ENCODE results near the gene MANBA. TPM values are rescaled to one million over a fixed set of nuclear protein-coding genes. Genes with fewer than 3 reads are reported as not detected.
"Not testable (repeated sequence)": the region's sequence is repeated elsewhere in the genome, so short reads cannot be mapped to it uniquely, and the experiment has no call there.

Gene MANBA
- total and polyA plus RNA-seq, 2 of the 13 experiments (the other 11 are each of a cell fraction or from before 2014, with no cell fraction given) = 11.7 to 33.3 TPM

DNA sequence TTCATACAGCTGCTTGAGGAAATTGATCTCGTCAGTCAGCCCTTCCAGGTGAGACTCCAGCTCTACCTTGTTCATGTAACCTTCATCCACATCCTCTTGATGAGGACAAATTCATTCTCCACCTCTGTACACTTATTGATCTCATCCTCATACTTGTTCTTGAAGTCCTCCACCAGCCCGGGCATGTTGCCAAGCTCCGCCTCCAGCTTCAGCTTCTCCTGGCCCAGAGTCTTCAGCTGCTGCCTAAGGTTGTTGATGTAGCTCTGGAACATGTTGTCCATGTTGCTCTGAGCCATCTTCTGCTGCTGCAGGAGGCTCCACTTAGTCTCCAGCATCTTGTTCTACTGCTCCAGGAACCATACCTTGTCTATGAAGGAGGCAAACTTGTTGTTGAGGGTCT lies 31.3 kb downstream of the MANBA start:
- H3K4me3 ChIP-seq (replicated peaks in 1 of 3; ENCODE audit: insufficient read depth in 1 of 3, low read depth in 2 of 3, low read length in 3 of 3); H3K79me2 ChIP-seq (ENCODE audit: insufficient read depth, low read length); in situ Hi-C loops (cut with HindIII; ENCODE audit: extremely low pct_ligation_motif_present, low pct_unique_long_range_greater_than_20kb); H3K36me3 ChIP-seq (replicated peaks in 1 of 2; ENCODE audit: control insufficient read depth in 1 of 2, insufficient read depth in 2 of 2, low read length in 2 of 2); intact Hi-C loops (cut with micrococcal nuclease; ENCODE audit: unreplicated experiment); H4K20me1 ChIP-seq (ENCODE audit: insufficient read depth, low read length); CTCF ChIA-PET (ENCODE audit: low intra/inter-chr PET ratio, low total read pairs); H3K4me2 ChIP-seq (ENCODE audit: low read depth, low read length); DNase-seq (ENCODE audit: low spot score); H3K9me3 ChIP-seq (ENCODE audit: low read length); BruUV-seq (replicated peaks); H3K9ac ChIP-seq (ENCODE audit: insufficient read depth, low read depth, low read length); H3K27ac ChIP-seq (ENCODE audit: extremely low read length, insufficient read depth, low read length); H2AFZ ChIP-seq (ENCODE audit: low read length); ATAC-seq; H3K27me3 ChIP-seq (ENCODE audit: control insufficient read depth in 1 of 2, insufficient read depth in 2 of 2, low read length in 2 of 2); FAIRE-seq: not testable (repeated sequence)
- peaks cover 34% of the 10 kb centered on the region for H3K4me1 ChIP-seq (ENCODE audit: insufficient read depth, low read length)
- 93% methylated on average over 3 of the region's 3 CpGs for WGBS (ENCODE audit: low lambda C conversion rate)
- POLR2A ChIA-PET = interaction anchor here (1.1 kb wide), 1 partner anchor 32 kb away, joined by 3 read pairs; no protein-coding TSS in a partner anchor

- in situ Hi-C loops (cut with HindIII; ENCODE audit: extremely low pct_ligation_motif_present, low pct_unique_long_range_greater_than_20kb); CTCF ChIA-PET (ENCODE audit: low intra/inter-chr PET ratio, low total read pairs): not testable (repeated sequence)
These were observed 33.8 kb downstream of the MANBA start for GRCh38 chr4:102726919-102727318.

GRCh38 chr4:102726068-102726467 lies 34.7 kb downstream of the MANBA start:
- no peaks in the 10 kb centered on the region; a peak in 1 of 5 replicates for H3K36me3 ChIP-seq (replicated peaks in 1 of 2; ENCODE audit: control insufficient read depth in 1 of 2, insufficient read depth in 2 of 2, low read length in 2 of 2)
- CTCF ChIA-PET (ENCODE audit: low intra/inter-chr PET ratio, low total read pairs) = no interaction called here
- no TSS peak for BruUV-seq (replicated peaks)
- peaks cover 24% of the 10 kb centered on the region for H3K4me1 ChIP-seq (ENCODE audit: insufficient read depth, low read length)
- H3K4me3 ChIP-seq (replicated peaks in 1 of 3; ENCODE audit: insufficient read depth in 1 of 3, low read depth in 2 of 3, low read length in 3 of 3) = no peak overlapping the region
- no peak overlapping the region for H3K9ac ChIP-seq (ENCODE audit: insufficient read depth, low read depth, low read length)
- H4K20me1 ChIP-seq (ENCODE audit: insufficient read depth, low read length) = no peaks in the 10 kb centered on the region
- peak; percentile 54; the same call in 2 of the 3 replicates for ATAC-seq
- FAIRE-seq = no peak
- intact Hi-C loops (cut with micrococcal nuclease; ENCODE audit: unreplicated experiment) (no loop called here), in situ Hi-C loops (cut with HindIII; ENCODE audit: extremely low pct_ligation_motif_present, low pct_unique_long_range_greater_than_20kb) (no loop called here)
- H3K4me2 ChIP-seq (ENCODE audit: low read depth, low read length) = no peak overlapping the region
- H3K9me3 ChIP-seq (ENCODE audit: low read length) = no peaks in the 10 kb centered on the region
- H3K79me2 ChIP-seq (ENCODE audit: insufficient read depth, low read length) = peaks cover 2% of the 10 kb centered on the region
- no peak for DNase-seq (ENCODE audit: low spot score)
- H2AFZ ChIP-seq (ENCODE audit: low read length) = no peak overlapping the region
- H3K27ac ChIP-seq (ENCODE audit: extremely low read length, insufficient read depth, low read length) = no peak overlapping the region
- H3K27me3 ChIP-seq (ENCODE audit: control insufficient read depth in 1 of 2, insufficient read depth in 2 of 2, low read length in 2 of 2) = no peaks in the 10 kb centered on the region
- POLR2A ChIA-PET = no interaction called here
- TF ChIP-seq ZNF232 (CRISPR knock-in tag; IDR thresholded peaks at IDR 0.05; ENCODE audit: borderline replicate concordance) = no peak
- no peak for TF ChIP-seq ZNF260 (CRISPR knock-in tag; IDR thresholded peaks at IDR 0.05; ENCODE audit: borderline replicate concordance, low read depth)
- TF ChIP-seq KLF15 (CRISPR knock-in tag; IDR thresholded peaks at IDR 0.05; ENCODE audit: borderline replicate concordance) = no peak
- no peak for TF ChIP-seq ZNF143 (CRISPR knock-in tag; IDR thresholded peaks at IDR 0.05)
- no peak for TF ChIP-seq ZNF382 (CRISPR knock-in tag; IDR thresholded peaks at IDR 0.05; ENCODE audit: borderline replicate concordance)
- 0 out of 2 replicates have a peak, but pooled peaks have one; percentile 30 for TF ChIP-seq NR2C2 (CRISPR knock-in tag; IDR thresholded peaks at IDR 0.05; ENCODE audit: borderline replicate concordance)
- 0 out of 2 replicates have a peak, but pooled peaks have one; percentile 18 for TF ChIP-seq GATAD2A (CRISPR knock-in tag; IDR thresholded peaks at IDR 0.05)
- no peak for TF ChIP-seq ZNF30 (CRISPR knock-in tag; IDR thresholded peaks at IDR 0.05)
- no peak for TF ChIP-seq TEAD3 (CRISPR knock-in tag; optimal IDR thresholded peaks at IDR 0.05; ENCODE audit: borderline replicate concordance)
- no peak for TF ChIP-seq ZNF253 (CRISPR knock-in tag; IDR thresholded peaks at IDR 0.05; ENCODE audit: borderline replicate concordance)
- TF ChIP-seq ZNF83 (CRISPR knock-in tag; IDR thresholded peaks at IDR 0.05; ENCODE audit: borderline replicate concordance) = no peak
- no peak for TF ChIP-seq TEAD2 (CRISPR knock-in tag; IDR thresholded peaks at IDR 0.05)
- TF ChIP-seq, protein P1, sequence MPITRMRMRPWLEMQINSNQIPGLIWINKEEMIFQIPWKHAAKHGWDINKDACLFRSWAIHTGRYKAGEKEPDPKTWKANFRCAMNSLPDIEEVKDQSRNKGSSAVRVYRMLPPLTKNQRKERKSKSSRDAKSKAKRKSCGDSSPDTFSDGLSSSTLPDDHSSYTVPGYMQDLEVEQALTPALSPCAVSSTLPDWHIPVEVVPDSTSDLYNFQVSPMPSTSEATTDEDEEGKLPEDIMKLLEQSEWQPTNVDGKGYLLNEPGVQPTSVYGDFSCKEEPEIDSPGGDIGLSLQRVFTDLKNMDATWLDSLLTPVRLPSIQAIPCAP (CRISPR knock-in tag; IDR thresholded peaks at IDR 0.05; ENCODE audit: low read depth) = no peak

More at GRCh38 chr4:102726919-102727318, 33.8 kb downstream of the MANBA start:
- BruUV-seq (replicated peaks); H2AFZ ChIP-seq (ENCODE audit: low read length); POLR2A ChIA-PET; DNase-seq (ENCODE audit: low spot score); ATAC-seq; H3K27me3 ChIP-seq (ENCODE audit: control insufficient read depth in 1 of 2, insufficient read depth in 2 of 2, low read length in 2 of 2); H3K4me2 ChIP-seq (ENCODE audit: low read depth, low read length); H3K4me3 ChIP-seq (replicated peaks in 1 of 3; ENCODE audit: insufficient read depth in 1 of 3, low read depth in 2 of 3, low read length in 3 of 3); H3K9ac ChIP-seq (ENCODE audit: insufficient read depth, low read depth, low read length); H3K79me2 ChIP-seq (ENCODE audit: insufficient read depth, low read length); H3K9me3 ChIP-seq (ENCODE audit: low read length); H3K27ac ChIP-seq (ENCODE audit: extremely low read length, insufficient read depth, low read length); intact Hi-C loops (cut with micrococcal nuclease; ENCODE audit: unreplicated experiment); H3K36me3 ChIP-seq (replicated peaks in 1 of 2; ENCODE audit: control insufficient read depth in 1 of 2, insufficient read depth in 2 of 2, low read length in 2 of 2); FAIRE-seq; H4K20me1 ChIP-seq (ENCODE audit: insufficient read depth, low read length): not testable (repeated sequence)
- 97% methylated on average over 3 of the region's 3 CpGs for WGBS (ENCODE audit: low lambda C conversion rate)
- H3K4me1 ChIP-seq (ENCODE audit: insufficient read depth, low read length) = peaks cover 24% of the 10 kb centered on the region
